Measurements from ENCODE around the gene CDC27. TPM values are rescaled to one million over a fixed set of nuclear protein-coding genes. Genes with fewer than 3 reads are reported as not detected.

Gene CDC27
- total RNA-seq, 1 donor from 2014 or later = 167 TPM

- H3K9me3 Mint-ChIP-seq = no peaks in the 10 kb centered on the region
- H2AFZ ChIP-seq (replicated peaks) = no peak overlapping the region
- H3K4me1 Mint-ChIP-seq = peaks cover 21% of the 10 kb centered on the region
- H3K4me3 Mint-ChIP-seq = no peak overlapping the region
- H3K27ac ChIP-seq = no peak overlapping the region
- no peak overlapping the region for H3K4me2 ChIP-seq
- H3K36me3 Mint-ChIP-seq = no peaks in the 10 kb centered on the region
- no peak overlapping the region for H3K4me3 ChIP-seq
- H3K27me3 ChIP-seq = no peaks in the 10 kb centered on the region
- H3K4me1 ChIP-seq = peaks cover 12% of the 10 kb centered on the region
- no peak overlapping the region for H3K9ac ChIP-seq
- no peak for DNase-seq (ENCODE audit: low spot score)
- H3K27me3 Mint-ChIP-seq (ENCODE audit: insufficient read depth, low read depth) = peaks cover 8% of the 10 kb centered on the region
- no peaks in the 10 kb centered on the region for H3K9me3 ChIP-seq (ENCODE audit: low read depth)
- no peaks in the 10 kb centered on the region for H3F3A ChIP-seq (ENCODE audit: low read depth)
- H4K20me1 ChIP-seq (ENCODE audit: low read depth) = no peaks in the 10 kb centered on the region
- TF ChIP-seq EZH2 (IDR thresholded peaks at IDR 0.05) (no peak), EZH2phosphoT487 (IDR thresholded peaks at IDR 0.05) (no peak), CTCF (IDR thresholded peaks at IDR 0.05) (no peak)
- no peaks in the 10 kb centered on the region for H3K36me3 ChIP-seq
- H3K79me2 ChIP-seq (ENCODE audit: low read depth) = no peaks in the 10 kb centered on the region
- H3K27ac Mint-ChIP-seq = no peak overlapping the region
Observed at GRCh38 chr17:47210779-47211178, 21.7 kb upstream of the CDC27 start.

- Histone ChIP-seq H3F3A (ENCODE audit: low read depth) (no peaks in the 10 kb centered on the region), H3K4me1 (peaks cover 15% of the 10 kb centered on the region), H3K27me3 (no peaks in the 10 kb centered on the region), H3K27ac (no peak overlapping the region), H3K9me3 (ENCODE audit: low read depth) (no peaks in the 10 kb centered on the region), H3K36me3 (no peaks in the 10 kb centered on the region), H3K4me3 (no peak overlapping the region), H2AFZ (replicated peaks) (no peak overlapping the region), H3K4me2 (no peak overlapping the region), H3K79me2 (ENCODE audit: low read depth) (no peaks in the 10 kb centered on the region), H3K9ac (no peak overlapping the region), H4K20me1 (ENCODE audit: low read depth) (no peaks in the 10 kb centered on the region)
- Mint-ChIP-seq H3K27me3 (ENCODE audit: insufficient read depth, low read depth) (peaks cover 8% of the 10 kb centered on the region), H3K36me3 (no peaks in the 10 kb centered on the region), H3K9me3 (no peaks in the 10 kb centered on the region), H3K4me3 (no peak overlapping the region), H3K27ac (peak overlapping the region; percentile 21), H3K4me1 (peaks cover 25% of the 10 kb centered on the region)
- TF ChIP-seq EZH2phosphoT487 (IDR thresholded peaks at IDR 0.05) (no peak), EZH2 (IDR thresholded peaks at IDR 0.05) (no peak), CTCF (IDR thresholded peaks at IDR 0.05) (no peak)
- no peak for DNase-seq (ENCODE audit: low spot score)
Observed at GRCh38 chr17:47210105-47210504, 21.0 kb upstream of the CDC27 start.

GRCh38 chr17:47209499-47209898 is 20.4 kb upstream of the CDC27 start:
- H3K27me3 ChIP-seq = no peaks in the 10 kb centered on the region
- peaks cover 26% of the 10 kb centered on the region for H3K4me1 Mint-ChIP-seq
- H3K4me3 Mint-ChIP-seq = no peak overlapping the region
- no peak overlapping the region for H3K4me2 ChIP-seq
- H3K36me3 Mint-ChIP-seq = no peaks in the 10 kb centered on the region
- DNase-seq (ENCODE audit: low spot score) = no peak
- no peak for TF ChIP-seq CTCF (IDR thresholded peaks at IDR 0.05)
- no peak for TF ChIP-seq EZH2 (IDR thresholded peaks at IDR 0.05)
- no peak for TF ChIP-seq EZH2phosphoT487 (IDR thresholded peaks at IDR 0.05)
- peak overlapping the region; percentile 35 for H3K27ac Mint-ChIP-seq
- H3K4me1 ChIP-seq = peaks cover 16% of the 10 kb centered on the region
- no peaks in the 10 kb centered on the region for H3K79me2 ChIP-seq (ENCODE audit: low read depth)
- no peak overlapping the region for H3K9ac ChIP-seq
- no peak overlapping the region for H3K27ac ChIP-seq
- H3K36me3 ChIP-seq = no peaks in the 10 kb centered on the region
- H4K20me1 ChIP-seq (ENCODE audit: low read depth) = no peaks in the 10 kb centered on the region
- no peak overlapping the region for H3K4me3 ChIP-seq
- H3K9me3 ChIP-seq (ENCODE audit: low read depth) = no peaks in the 10 kb centered on the region
- H2AFZ ChIP-seq (replicated peaks) = peak overlapping the region; percentile 98
- no peaks in the 10 kb centered on the region for H3F3A ChIP-seq (ENCODE audit: low read depth)
- H3K27me3 Mint-ChIP-seq (ENCODE audit: insufficient read depth, low read depth) = peaks cover 8% of the 10 kb centered on the region
- no peaks in the 10 kb centered on the region for H3K9me3 Mint-ChIP-seq

All from neural progenitor cell (in vitro differentiated cells).